Endometrial microvascular endothelial cells (primary cell): Measurements from ENCODE around the gene SYNJ1. TPM values are rescaled to one million over a fixed set of nuclear protein-coding genes. Genes with fewer than 3 reads are reported as not detected.
"Not testable (repeated sequence)": the region's sequence is repeated elsewhere in the genome, so short reads cannot be mapped to it uniquely, and the experiment has no call there.

Source experiments
- in situ Hi-C: cut with HindIII; loops from 2 replicates; pipeline ENCODE4 v1.10.0; 2017; ENCODE audit warnings: low sequenced_read_pairs, low pct_unique_long_range_greater_than_20kb; ENCODE audit errors: inconsistent ontology term
- total RNA-seq: library from RNA; depleted of rRNA; stranded (reverse); fragments of >200 nt; gene quantifications from one replicate; pipeline ENCODE4 v1.2.3, GENCODE V29; 2015; ENCODE audit errors: inconsistent ontology term

SYNJ1 gene, protein sequence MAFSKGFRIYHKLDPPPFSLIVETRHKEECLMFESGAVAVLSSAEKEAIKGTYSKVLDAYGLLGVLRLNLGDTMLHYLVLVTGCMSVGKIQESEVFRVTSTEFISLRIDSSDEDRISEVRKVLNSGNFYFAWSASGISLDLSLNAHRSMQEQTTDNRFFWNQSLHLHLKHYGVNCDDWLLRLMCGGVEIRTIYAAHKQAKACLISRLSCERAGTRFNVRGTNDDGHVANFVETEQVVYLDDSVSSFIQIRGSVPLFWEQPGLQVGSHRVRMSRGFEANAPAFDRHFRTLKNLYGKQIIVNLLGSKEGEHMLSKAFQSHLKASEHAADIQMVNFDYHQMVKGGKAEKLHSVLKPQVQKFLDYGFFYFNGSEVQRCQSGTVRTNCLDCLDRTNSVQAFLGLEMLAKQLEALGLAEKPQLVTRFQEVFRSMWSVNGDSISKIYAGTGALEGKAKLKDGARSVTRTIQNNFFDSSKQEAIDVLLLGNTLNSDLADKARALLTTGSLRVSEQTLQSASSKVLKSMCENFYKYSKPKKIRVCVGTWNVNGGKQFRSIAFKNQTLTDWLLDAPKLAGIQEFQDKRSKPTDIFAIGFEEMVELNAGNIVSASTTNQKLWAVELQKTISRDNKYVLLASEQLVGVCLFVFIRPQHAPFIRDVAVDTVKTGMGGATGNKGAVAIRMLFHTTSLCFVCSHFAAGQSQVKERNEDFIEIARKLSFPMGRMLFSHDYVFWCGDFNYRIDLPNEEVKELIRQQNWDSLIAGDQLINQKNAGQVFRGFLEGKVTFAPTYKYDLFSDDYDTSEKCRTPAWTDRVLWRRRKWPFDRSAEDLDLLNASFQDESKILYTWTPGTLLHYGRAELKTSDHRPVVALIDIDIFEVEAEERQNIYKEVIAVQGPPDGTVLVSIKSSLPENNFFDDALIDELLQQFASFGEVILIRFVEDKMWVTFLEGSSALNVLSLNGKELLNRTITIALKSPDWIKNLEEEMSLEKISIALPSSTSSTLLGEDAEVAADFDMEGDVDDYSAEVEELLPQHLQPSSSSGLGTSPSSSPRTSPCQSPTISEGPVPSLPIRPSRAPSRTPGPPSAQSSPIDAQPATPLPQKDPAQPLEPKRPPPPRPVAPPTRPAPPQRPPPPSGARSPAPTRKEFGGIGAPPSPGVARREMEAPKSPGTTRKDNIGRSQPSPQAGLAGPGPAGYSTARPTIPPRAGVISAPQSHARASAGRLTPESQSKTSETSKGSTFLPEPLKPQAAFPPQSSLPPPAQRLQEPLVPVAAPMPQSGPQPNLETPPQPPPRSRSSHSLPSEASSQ (N-terminal part only)
- 16.7 TPM for total RNA-seq

DNA sequence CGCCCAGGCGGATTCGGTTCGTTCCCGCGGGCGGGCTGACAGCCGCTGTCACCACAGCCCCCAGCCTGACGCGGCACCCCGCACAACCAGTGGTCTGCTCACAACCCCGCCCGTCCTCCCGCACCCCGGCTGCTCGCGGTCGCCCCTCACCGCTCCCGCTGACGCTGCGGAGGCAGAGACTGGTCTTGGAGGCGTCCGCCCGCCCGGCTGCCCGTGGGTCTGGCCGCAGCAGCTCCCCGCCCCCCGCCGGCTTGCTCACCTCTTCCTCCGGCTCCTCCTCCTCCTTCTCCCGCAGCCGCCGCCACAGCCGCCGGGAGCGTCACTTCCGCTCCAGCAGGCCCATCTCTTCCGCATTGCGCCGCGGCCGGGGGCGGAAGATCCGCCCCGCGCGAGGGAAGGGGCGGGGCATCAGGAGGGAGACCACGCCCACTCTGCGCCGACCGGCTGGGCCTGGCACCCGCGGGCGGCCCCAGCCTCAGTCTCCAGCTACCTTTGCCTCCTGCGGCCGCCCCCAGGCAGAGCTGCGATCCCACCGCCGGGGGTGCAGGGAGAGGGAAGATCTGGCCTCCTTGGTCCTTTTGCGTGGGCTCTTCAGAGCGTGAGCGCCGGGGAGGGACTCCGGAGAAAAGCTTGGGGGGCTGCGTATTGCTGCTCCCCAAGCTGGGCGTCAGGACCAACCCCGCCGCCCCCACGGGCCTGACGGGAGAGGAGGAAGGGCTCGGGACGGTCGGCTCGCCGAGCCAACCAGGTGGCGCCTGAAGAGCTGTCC lies at the start of gene SYNJ1:
Gene SYNJ1, minus strand, starts transcription at position 327 of the 769 bp plus-strand sequence. CDS start 1,118 bp downstream, outside the sequence.
- in situ Hi-C loops = no loop called here

DNA sequence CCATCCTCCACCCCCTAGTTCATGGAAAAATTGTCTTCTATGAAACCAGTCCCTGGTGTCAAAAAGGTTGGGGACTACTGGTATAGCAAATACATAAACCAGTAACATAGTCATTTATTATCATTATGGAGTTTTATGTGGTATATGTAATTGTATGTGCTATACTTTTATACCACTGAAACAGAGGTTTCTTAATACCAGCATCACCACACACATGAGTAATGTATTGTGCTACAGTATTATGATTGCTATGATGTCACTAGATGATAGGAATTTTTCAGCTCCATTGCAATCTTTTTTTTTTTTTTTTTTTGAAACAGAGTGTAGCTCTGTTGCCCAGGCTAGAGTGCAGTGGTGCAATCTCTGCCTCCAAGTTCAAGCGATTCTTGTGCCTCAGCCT lies 49.5 kb upstream of the SYNJ1 start:
- in situ Hi-C loops = no loop called here

DNA sequence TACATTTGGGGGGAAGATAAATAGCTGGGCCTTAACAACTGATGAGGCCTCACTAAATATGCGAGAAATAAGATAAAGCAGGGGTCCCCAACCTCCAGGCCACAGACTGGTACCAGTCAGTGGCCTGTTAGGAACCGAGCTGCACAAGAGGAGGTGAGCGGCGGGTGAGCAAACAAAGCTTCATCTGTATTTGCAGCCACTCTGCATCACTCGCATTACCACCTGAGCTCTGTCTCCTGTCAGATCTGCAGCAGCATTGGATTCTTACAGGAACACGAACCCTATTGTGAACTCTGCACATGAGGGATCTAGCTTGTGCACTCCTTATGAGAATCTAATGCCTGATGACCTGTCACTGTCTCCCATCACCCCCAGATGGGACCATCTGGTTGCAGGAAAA lies 48.9 kb upstream of the SYNJ1 start:
- in situ Hi-C loops = no loop called here

DNA sequence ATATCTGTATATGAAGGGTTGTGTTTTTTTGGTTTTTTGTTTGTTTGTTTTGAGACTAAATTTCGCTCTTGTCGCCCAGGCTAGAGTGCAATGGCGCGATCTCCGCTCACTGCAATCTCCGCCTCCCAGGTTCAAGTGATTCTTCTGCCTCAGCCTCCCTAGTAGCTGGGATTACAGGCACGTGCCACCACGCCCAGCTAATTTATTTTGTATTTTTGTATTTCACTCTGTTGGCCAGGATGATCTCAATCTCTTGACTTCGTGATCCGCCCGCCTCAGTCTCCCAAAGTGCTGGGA lies 45.2 kb upstream of the SYNJ1 start:
- in situ Hi-C loops = not testable (repeated sequence)

DNA sequence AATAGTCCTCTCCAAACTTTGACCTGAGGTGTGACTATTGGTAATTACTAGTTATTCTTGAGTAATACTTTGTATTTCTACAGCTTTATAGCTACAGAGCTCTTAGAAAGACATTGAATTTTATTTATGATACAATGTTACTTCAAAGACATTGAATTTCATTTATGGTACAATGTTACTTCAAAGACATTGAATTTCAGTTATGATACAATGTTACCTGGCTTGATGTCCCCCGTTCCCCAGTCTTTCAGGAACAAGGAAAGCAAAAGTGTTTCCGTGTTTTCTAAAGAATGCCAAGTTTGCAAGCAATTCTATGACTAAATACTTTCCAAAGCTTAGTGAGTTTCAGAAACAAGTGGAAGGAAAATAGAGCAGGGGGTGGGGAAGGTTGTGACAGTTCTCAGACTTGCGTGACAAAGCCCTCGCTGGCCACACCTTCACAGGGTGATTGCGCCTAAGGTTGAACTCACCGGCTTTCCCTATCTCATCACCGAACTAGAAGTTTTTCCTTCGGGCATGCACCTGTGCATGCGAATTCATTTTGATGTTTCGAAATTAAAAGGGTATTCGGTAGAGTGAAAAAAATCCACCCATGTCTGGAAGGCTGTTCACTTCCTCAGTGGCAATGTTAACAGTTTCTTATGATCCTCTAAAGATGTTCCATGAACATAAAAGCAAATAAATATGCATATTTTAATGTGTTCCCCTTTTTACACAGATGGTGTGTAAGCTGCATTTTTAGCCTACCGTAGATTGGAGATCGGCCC lies 44.7 kb upstream of the SYNJ1 start:
- in situ Hi-C loops = no loop called here

DNA sequence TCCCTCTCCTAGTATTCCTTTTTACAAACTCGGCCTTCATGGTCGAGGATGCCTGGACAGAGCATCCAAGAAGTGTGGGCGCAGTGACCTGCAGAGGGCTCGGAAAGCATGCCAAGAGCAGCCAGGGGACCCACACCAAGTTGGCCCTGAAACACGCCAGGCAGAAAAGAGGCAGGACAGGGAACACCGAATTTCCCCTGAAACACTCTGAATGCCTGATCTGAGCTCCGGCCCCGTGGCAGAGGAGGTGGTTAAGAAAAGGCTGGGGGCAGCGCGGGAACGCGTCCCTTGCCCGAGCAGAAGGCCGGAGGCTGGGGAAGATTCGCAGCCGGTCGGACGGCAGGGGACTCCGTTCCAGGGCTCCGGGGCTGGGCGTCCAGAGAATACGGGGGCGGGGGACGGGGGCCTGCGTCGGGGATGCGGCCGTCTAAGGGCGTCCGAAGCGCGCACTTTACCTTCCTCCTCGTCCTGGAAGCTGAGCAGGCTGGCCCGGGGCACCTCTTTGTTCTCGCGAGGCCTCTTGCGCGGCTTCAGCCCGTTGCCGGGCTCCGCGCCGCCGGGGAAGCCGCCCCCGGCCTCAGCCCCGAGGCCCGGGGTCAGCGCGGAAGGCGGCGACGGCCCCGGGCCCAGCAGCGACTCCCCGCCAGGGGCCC lies 43.2 kb upstream of the SYNJ1 start:
- in situ Hi-C loops = no loop called here

DNA sequence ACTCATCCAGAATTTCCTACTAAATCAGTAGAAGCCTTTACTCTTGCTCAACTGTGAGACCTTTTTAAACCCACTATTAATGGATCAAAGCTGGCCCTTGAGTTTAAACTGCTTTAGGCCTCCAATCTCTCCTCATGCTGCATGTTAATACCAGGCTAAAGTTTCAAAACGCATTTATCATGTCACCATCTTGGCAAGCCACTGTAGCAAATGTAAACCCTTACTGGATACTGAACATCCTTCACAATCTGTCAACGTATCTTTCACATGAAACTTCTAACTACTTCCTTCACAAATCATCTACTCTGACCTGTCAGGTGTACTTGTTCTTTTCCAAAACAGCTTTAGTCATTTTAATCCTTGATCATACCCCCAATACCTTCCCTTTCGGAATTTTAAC lies 40.7 kb upstream of the SYNJ1 start:
- in situ Hi-C loops = no loop called here

DNA sequence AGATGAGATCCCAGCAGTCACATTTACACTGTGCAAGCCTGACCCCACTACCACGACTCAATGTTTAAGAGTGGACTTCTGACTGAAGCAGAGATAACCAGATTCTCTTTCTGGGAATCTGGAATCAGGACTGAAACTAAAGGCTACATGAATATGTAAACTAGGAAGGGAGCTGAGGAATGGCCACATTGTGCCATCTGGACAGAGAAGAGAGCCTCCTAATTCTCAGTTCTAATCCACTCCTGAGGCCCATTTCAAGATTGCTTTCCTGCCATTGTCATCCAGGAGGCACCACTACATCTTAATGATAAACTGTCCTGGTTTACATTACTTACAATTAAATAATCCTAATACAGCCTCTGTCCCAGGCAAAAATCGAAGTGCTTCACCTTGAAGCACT lies 37.2 kb upstream of the SYNJ1 start:
- in situ Hi-C loops = no loop called here

DNA sequence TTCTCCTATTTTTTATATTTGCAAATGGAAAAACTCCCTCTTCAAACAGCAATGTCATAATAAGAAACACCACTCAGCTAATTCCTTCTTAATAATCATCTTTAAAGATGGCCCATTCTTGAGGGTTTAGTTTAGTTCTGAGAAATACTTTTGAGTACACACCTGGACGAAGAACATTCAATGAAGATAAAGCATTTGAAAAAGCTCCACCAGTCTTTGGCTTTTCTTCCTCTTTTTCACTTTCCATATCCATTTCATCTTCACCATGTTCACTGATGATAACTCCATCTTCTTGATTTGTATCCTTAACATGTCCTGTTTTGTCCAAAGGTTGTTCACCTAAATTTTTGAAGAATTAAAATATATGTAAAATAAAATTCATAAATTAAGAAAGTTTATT lies 36.4 kb upstream of the SYNJ1 start:
- in situ Hi-C loops = no loop called here

DNA sequence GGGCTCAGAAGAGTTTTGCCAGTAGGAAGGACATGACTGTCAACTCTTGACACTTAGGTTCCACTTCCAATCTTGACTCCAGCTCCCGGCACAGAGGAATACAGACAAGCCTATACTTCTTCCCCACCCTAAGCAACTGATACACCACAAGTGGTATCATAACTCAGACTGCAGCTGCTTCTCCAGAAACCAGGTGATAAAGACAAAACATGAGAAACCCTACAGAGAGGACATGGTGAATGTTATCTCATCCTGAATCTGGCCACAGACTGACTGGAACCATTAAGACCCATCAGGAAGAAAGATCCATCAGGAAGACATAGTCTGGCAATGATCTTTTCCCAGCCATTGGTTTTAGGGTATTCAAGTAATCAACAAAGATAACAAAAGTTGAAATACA lies 30.0 kb upstream of the SYNJ1 start:
- in situ Hi-C loops = no loop called here

DNA sequence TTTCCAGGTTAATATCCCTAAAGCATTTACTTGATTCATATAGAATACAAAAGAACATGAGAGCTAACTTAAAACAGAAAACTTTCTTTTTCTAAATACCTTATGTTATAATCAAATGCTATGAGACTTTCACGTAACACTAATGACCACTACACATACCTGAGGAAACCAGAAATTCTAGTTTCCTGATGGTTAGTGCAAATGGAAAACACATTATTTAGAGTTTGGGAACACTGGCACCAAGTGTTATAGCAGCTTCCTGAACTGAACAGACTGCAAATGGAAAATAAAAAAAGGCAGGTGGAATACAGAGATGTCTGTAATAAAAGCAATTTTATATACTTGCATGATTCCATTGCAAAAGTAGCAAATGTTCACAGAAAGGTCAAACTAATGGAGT lies 28.3 kb upstream of the SYNJ1 start:
- in situ Hi-C loops = no loop called here

DNA sequence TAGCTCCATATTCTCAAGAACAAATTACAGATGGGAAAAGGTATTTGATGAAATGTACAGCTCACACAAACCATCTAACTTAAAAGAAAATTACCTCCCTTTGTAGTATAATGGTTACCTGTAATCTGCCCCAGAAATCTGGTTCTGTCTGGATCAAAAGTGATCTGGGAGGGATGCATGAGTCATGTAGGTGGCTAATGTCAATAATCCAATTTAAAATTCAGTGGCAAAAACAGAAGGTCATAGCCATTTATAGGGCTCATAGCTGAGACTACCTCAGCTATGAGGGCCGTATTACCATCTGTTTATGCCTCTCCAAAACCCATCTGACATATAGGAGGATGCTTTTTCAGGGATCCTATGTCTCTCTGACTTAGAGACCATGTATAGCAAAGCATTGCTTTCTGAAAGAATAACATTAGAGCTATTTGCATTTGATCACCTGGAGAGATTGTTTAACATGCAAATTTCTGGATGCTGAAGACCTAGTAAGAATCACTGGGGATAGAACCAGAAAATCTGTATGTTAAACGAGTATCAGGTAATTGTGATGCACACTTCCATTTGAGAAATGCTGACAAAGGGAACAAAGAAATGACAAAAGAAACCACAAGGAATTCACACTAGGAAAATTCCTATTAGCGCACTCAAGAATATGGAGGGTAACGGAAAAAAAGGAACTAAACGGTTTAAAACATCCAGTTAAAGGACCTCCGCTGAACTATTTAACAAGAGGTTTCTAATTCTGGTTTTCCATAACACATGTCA lies 26.2 kb upstream of the SYNJ1 start:
- in situ Hi-C loops = no loop called here

DNA sequence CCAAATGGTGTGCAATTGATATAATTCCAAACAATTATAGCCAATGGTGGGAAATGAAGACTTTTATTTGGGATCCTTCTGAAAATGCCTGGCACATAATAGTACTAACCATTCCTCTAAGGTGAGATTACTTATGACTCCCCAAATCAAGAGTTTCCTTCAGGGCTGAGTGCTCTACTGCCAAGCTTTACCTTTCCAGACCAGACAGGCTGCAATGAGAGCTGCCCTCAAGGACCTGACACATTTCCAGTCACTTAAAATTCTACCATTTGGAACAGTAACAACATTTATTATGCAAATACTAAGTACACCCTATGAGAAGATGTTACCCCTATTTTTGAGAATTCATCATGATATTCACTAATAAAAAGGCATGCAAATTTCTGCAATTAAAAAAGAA lies 22.6 kb upstream of the SYNJ1 start:
- in situ Hi-C loops = no loop called here

DNA sequence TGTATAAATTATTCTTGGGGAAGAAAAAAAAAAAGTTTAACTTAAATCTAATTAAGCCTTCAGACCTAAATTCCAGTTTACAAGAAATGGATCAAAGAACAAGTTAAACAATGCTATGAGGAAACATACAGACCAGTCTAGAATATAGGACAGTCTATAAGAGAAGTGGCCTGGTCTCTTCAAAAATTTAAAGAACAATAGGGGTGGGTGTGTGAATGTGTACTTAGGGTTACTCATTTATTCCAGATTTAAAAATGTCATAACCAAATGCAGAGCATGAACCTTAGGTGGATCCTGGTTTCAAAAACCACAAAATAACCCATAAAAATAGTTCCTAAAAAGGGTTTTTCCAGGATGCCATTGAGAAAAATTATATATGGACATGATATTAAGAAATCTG lies 21.8 kb upstream of the SYNJ1 start:
- in situ Hi-C loops = no loop called here

DNA sequence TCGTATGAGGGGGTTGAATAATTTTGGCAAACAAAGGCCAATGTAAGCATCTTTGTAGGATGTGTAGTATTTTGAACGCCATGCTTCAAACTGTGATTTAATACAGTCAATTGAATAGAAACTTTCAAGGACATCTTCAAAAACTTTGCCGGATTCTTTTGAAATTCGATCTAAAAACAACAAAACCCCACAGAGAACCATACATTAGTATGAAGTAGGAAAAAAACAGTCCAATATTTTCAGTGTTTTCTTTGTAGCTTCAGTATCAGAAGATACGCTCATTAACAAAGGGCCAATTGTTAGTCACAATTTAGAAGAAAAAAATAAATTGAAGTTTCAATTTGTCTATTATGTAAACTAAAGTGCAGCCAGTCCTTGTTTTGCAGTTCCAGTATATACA lies 20.7 kb upstream of the SYNJ1 start:
- in situ Hi-C loops = no loop called here

DNA sequence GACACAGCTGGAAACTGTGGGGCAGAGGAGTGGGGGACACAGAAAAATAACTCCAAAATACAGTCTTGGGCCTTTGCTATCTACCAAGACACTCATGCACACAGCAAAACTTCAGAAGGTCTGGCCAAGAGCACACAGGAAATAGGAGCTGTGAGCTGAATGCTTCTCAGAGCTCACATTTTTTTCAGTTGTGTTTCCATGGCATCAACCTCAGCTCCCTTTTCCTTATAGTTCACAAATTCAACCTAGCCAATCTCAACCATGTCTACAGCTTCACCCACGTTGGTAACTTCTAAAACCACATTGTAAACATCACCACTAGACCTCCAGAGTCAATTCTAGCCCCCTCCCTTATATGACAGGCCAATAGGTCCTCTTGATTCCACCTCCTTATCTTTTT lies 19.6 kb upstream of the SYNJ1 start:
- in situ Hi-C loops = no loop called here

DNA sequence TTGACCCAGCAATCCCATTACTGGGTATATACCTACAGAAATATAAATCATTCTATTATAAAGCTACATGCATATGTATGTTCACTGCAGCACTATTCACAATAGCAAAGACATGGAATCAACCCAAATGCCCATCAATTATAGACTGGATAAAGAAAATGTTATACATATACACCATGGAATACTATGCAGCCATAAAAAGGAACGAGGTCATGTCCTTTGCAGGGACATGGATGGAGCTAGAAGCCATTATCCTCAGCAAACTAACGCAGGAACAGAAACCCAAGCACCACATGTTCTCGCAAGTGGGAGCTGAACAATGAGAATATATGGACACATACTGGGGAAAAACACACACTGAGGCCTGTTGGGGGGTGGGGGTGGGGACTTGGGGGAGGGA lies 18.9 kb upstream of the SYNJ1 start:
- in situ Hi-C loops = not testable (repeated sequence)
